Activated CD4-positive, alpha-beta T cell treated with anti-CD3 and anti-CD28 coated beads for 4 hours (primary cell): ENCODE results near the gene ARVCF.
A peak's percentile ranks its signal among the peaks of the same experiment; 100 is the strongest.

Experiments used
- DNase-seq, 2 donors: peaks; one replicate each; pipeline ENCODE4 v3.0.0-alpha.2; 2020

Gene ARVCF

DNA sequence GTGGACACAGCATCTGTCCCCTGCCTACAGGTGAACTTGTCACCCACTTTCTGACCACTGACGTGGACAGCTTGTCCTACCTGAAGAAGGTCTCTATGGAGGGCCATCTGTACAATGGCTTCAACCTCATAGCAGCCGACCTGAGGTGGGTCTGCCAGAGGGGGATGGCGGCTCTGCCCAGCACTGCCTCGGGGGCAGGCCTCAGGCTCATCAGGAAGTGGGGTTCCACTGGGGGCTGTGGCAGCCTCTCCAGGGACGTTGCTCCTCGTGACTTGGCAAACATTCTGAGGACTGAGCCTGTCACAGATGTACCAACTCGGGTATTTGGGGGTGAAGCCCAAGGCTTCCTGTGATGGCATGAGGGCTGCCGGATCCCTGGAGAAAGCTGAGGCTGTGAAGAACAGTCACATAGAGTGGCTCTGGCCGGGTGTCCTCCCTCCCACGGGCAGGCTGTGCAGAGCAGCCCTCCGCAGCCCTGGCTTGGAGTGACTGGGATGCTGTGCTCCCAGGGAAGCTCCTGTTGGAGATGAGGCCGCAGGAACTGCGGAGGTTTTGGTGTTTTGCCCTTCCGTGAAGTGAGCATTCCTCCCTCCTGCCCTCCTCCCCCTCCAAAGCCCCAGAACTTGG, 36.9 kb upstream of the ARVCF start:
- DNase-seq: no peak

DNA sequence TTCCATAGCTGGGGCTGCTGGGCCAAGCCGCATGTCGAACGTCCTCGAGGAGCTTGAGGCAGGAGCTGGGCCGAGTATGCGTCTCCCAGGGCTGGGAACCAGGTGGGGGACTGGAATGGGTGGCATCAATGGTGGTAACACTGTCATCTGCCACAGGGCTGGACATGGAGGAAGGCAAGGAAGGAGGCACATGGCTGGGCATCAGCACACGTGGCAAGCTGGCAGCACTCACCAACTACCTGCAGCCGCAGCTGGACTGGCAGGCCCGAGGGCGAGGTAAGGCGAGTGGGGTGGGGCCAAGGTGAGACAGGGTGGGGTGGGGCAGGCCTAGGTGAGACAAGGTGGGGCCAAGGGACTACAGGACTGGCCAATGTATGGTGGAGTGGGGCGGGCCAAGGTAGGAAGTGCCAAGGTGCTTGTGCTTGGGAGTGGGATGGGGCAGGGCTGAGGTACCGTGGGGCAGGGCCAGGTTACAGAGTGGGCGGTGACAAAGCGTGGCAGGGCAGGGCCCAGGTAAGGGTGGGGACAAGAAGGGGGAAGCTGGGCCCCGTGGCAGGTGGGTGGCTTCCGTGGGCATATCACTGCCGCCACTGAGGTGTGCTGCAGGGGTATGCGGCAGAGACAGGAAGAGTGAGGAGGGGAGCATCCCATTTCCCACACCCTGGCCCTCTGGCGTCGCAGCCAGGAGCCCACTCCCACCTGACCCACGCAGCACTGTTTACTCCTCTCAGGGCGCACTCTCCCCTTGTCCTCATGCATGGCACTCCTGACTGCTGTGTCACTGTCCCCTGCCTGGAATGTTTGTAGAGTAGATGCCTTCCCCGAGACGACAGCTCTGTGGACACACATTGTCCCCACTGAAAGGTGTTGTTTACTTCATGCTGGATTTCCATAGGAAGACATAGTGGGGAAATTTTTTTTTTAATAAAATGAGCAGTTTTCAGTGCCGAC, 36.0 kb upstream of the ARVCF start:
- no peak for DNase-seq

DNA sequence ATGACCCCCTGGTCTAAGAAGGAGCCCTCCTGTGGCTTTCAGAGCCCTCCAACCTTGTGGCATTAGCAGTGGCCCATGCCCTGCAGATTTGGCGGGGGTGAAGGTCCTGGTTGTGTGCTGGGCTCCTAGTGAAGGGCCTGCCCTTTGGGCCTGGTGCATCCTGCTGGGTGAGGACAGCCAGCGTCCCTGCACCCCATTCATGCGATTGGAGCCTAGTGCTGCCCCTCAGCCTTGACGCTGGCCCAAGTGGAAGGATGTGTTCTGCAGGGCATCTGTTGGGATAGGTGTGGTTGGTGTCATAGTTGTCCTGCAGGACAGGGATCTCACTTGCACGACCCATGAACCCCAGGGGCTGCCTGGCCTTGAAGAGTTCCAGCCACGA, 35.3 kb upstream of the ARVCF start:
- no peak for DNase-seq

DNA sequence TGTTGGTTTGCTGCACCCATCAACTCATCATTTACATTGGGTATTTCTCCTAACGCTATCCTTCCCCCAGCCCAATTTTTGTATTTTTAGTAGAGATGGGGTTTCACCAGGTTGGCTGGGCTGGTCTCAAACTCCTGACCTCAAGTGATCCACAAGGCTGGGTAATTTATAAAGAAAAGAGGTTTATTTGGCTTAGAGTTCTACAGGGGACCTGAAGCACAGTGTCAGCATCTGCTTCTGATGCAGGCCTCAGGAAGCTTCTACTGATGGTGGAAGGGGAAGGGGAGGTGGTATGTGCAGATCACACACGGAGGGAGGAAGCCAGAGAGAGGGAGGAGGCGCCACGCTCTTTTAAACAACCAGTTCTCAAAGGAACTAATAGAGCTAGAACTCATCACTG, 30.1 kb upstream of the ARVCF start:
- DNase-seq: no peak

DNA sequence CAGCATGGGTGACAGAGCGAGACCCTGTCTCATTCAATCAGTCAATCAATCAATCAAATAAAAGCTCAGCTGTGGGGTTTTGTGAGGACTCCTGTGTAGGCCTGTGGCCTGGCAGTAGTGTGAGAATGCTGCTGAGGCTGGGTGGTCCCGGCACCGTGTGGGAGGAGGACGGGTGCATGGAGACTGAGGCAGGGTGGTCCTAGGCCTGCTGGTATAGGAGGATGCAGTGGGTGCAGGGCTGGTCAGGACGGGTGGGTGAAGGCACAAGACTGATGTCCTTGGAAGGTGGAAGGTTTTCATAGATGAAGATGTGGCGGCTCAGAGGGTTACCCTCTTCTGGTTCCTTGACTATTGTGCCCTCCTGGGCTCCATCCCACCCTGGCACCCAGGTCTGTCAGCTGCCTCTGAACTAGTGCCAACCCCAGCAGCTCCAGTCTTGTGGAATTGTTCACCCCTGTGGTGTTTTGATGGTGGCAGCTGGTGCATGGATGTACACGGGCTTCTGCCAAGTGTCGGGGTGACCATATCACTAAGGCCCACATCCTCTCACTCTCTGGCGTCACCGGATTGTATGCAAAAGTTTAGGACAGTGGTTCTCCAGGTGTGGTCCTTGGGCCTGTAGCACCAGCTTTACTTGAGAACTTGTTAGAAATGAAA, 28.0 kb upstream of the ARVCF start:
- no peak for DNase-seq

DNA sequence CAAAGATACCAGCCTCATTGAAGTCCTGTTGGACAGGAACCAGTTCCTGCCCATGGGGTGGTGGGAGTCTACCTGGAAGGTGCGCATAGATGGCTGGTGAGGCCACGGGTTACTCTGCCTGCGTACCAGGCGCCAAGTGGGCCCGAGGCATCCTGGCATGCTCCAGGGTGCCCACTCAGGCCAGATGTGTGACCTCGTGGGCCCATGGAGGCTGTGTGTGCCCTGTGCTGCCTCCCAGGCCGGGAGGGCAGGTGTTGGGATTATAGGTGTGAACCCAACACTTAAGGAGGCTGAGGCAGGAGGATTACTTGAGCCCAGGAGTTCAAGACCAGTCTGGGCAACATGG, 27.3 kb upstream of the ARVCF start:
- DNase-seq: no peak

DNA sequence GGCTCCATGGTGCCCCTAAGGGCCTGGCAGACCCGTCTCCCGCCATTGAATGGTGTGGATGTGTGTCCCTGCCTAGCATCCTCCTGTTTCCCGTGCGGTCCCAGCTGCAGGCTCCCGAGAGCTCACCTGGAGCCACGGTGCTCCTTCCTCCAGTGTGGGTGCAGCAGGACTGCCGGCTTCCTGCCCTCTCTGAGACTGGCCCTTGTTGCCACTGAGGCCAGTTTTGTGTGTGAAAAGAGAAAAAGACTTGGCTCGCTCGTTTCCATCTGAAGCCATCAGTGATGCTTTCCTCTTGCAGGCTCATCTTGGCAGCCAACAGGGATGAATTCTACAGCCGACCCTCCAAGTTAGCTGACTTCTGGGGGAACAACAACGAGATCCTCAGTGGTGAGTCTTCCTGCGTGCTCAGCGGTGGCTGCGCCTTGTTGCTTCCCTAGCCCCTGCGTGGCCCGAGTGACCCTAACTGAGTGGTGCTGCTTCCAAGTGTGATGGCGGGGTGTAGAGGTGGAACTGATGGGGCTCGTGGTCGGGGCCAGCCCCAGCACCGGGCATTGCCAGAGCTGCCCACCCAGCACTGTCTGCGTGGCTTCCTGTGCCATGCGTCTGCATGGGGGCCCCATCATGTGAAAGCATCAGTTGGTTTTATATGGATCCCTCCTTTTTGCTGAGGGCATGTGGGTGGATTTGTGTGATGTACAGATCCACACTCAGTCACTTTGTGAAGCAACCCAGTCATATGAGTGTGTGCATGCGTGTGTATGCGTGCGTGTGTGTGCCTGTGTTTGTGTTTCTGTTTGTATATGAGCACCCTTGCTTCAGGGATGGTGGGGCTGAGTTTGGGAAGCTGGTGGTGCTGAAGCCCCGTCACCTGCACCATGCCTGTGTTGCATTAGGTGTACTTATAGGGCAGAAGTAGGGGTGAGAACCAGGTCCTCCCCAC, 26.7 kb upstream of the ARVCF start:
- DNase-seq: no peak

DNA sequence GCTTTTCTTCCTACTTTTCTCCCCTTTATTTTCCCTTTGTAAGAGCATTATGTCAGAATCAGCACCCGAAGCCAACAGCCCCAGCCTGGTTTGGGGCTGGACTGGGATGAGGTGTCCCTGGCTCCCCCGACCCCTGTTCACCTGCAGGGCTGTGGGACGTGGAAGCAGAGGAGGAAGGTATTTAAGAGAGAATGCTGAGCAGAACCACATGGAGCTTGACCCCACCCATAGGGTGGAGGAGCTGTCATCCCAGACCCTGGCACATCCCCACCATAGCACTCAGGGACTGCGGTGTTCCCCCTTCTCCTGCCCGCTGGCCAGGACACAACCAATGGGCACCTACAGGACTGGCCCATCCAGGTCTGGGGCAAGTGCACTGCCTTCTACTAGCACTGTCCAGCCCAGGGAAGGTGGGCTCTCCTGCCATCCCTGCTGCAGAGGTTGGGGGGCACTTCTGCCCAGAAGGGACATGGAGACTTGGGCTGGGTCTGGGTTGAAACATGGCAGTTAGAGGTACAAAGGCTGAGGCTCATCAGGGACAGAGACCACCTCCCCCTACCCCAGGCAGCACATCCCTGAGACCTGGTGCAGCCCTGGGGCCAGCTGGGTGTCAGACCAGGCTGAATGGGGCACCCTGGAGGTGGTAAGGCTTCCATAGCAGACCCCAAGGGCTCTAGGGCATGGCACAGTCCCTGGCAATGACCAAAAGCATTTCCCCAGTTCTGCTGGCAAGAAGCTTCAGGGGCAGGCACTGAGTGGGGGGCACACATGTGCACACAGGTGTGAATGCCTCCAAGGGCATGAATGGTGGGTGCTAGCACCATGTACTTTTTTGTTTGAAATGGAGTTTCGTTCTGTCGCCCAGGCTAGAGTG, 23.9 kb upstream of the ARVCF start:
- DNase-seq: no peak

DNA sequence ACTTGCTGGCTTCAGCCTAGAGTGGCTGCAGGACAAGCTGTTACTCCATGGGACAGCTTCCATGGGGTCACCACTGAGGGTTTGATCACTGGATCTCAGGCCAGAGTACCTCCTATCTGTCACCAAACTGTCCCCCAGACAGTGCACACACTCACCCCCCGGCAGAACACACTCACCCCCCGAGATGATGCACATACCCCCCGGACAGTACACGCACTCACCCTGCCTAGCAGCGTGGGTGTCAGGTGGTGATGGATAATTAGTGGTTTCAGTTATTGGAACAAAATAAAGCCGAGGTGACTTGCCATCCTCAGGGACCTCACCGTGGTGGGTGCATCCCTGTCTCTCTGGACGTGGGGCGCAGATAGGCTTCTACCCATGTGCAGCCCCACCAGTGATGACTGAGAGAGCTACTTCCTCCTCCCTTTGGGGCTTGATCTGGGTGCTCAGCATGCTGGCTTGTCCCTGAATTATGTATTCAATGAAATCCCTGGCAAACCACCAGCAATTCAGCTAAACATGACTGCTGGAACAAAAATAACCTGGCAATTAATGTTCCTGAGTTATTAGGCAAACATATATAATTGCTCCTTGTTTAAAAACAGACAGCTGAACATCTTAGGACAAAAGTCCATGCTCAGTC, 23.2 kb upstream of the ARVCF start:
- DNase-seq: no peak

DNA sequence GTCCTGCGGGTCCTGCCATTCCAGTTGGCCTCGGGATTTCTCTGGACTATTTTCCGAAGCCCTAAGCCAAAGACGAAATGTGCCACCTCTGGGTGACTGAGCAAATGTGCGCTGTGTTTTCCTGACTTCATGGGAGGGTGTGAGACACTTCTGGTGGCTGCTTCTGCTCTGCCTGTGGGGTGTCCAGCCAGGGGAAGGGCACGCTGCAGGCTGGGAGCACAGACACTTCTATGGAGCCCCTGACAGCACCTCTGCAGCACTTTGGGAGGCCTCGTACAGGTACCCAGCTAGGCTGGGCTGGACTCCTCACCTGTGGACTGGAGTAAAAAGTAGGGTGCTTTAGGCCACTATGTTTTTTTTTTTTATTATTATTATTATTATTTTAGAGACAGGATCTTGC, 22.0 kb upstream of the ARVCF start:
- no peak for DNase-seq

DNA sequence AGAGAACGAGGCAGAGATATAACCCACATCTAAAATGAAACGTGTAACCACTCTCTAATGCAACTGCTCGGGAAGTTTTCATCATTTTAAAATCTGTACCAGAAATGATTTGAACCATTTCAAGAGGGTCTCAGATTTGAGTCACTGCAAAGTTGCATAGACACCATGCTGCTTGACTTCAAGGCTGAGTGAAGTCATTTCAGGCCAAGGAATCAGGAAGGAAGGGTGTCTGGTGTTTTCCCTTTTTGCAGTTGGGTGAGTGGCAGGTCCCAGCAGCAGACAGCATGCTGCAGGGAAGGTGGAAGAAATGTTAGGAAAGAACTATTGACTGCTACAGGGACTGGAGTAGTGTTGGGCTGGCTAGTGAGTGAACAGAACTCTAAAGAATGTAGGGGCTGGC, 20.8 kb upstream of the ARVCF start:
- no peak for DNase-seq

DNA sequence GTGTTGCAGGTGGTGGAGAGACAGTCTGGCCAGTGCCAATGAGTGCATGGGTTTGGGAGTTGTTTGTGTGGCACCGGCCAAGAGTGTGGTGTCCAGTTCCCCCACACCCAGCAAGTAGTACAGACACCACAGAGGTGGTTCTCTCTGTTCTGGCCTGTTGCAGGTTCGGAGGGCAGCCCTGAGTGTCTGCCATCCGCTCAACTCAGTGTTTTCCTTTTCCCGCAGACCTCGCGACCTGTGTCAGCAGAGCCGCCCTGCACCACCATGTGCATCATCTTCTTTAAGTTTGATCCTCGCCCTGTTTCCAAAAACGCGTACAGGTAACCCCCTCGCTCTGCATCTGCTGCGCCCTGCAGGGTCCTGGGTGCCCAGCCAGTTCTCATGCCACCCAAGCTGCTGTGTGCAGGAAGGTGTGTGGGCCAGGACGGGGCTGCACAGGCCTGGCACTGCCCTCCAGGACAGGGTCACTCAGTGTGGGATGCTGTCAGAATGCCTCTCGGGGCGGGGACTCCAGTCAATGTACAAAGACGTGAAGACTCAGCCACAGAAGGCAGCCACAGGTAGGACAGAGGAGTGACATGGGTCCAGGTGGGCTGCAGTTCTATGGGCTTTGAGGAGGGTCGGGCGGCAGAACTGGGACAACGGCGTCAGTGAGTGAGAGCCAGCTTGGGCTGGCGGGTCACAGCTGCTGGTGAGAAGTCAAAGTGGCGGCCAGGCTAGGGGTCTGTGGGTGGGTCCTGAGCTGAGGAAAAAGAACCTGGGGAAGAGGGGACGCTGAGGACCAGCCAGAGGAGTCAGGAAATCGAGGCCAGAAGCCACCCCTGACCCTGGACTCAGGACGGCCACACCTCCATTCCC, 20.1 kb upstream of the ARVCF start:
- no peak for DNase-seq

DNA sequence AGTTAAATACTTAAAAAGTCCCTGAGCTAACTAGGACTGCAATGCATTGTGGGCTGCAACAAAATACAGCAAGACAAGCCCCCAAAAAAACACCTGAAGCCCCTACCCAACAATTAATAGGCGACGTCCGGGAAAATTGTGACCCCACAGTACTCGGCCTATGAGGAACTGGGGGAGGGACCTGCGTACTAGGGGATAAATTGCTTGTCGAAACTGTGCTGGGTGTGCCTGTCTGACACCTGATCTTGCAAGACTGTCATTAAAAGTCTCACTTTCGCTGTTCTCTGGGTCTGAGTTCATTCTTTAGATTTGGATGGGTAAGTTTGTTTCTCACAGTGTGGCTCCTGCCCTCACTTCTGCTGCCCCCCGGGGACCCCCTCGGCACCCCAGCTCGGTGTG, 19.5 kb upstream of the ARVCF start:
- DNase-seq: no peak

DNA sequence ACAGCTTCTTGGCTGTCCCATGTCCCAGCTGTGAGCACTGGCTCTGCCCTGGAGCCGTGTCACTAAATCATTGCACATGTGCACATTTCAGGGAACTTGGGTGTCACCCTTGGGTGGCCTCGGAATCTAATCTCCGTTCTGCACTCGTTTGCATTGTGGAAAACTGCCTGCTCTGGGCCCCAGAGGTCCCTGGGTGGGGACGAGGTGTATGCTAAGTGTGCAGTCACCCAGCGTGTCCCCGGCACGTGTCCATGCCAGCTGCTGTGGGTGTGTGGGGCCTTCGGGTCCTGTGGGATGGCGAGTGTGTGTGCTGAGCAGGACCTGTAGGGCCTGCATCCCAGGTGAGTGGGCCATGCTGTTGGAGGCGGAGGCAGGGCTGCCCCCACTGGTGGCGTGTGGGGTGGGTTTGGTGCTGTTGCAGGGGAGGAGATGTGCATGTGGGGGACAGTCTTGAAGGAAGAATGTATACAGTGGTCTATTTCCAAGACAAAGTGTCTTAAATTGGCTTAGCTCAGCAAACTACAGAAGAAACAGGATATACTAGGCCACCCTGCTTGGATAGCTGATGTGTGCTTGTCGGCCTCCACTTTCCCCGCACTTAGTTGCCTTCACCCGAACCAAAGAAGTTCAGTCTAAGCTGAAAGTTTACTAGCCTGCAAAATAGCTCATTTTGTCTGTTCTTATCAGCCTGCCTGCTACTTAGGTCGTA, 18.9 kb upstream of the ARVCF start:
- DNase-seq: no peak

DNA sequence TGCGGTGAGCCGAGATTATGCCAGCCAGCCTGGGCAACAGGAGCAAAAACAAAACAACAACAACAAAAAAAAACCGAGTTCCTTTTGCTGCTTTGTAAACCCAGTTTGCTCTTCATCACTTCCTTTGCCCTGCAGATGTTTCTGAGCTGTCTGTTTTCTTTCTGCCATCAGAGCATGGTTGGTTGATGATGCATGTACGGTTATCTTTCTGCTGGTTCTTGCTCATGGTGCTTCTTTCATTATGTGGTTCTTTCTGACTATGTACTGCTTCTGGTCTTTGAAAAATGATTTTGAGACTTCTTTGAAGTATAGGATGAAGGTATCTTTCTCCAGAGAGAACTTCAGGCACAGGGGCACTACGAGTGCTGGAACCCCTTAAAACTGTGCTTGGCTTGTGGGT, 17.5 kb upstream of the ARVCF start:
- DNase-seq: no peak

DNA sequence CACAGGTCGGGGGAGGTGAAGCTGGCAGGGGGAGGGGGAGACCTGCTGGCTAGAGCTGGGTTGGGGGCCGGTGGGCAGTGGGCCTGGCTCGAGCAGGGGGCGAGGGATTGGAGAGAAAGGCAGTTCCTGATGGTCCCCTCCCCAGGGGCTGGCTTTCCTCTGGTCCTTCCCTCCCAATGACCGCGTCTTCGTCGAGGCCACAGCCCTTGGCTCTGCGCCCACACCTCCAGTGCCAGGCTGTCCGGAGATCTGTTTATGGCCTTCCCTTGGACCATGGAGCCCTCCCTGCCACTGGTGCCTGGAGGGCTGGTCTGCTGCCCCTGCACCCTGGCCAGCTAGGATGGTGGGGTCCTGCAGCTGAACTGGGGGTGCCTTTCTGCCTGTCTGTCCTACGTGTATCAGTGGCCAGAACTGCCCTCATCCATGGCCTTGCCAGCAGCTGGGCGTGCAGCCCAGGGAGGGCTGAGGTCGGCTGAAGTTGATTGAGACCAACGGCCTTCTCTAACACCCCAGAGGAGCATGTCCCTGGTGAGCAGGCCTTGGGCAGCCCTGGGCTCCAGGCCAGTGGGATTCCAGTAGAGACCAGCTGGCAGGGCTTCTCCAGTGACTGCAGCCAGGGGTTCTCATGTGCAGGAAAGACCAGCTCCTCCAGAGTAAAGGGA, 16.6 kb upstream of the ARVCF start:
- no peak for DNase-seq

DNA sequence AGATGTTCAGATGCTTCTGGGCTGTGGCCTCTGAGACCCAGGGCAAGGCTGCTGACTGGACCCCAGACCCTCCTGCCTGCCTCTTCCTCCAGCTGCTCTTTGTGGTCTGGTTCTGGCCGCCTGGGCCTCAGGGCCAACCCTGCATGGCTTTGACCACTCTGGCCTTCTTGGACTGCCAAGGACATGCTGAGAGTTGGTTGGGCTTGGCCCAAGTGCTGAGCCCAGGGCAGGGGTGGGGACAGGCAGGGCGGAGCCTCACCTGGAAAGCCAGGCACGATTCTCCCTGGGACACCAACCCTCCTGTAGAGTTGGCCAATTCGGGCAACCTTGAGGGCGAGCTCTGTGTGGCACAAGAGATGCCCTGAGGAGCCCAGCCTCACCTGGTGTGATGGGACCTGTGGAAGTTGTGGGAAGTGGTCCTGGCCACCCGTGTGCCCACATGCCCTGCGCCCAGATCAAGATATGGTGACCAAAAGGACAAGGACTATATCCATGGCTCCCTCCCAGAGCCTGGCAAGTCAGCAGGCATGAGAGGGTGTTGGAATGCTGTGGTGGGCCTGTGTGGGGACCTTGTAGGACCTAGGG, 15.9 kb upstream of the ARVCF start:
- no peak for DNase-seq

DNA sequence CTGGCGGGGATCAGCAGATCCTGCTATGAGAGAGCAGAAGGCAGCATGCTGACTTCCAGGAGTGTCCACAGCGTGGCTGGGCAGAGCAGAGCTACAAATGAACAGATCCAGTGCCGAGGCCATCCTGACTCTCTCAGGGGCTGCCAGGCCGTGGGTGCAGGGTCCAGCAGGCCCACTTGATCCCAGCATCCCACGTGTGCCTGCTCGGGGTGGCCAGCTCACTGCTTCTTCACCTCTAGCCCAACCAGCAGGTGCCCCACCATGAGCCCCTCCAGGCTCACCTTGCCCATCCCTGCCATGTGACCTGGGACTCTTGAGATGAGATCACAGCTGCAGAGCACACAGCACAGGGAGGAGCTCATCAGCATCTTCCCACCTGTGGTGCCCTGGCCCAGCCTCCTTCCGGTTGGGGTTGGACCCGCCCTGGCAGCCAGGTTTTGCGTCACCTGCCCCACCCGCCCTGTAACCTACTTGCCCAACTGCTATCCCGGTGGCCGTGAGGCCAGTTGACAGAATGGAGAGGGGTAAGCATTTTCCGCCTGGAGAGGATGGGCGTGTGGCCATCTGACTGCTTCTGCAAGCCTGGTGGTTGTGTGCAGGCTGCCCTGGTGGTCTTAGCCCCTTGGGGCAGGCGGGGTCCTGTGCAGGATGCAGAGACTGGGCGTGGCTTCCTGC, 15.2 kb upstream of the ARVCF start:
- DNase-seq: peak; percentile 25 to 36
